NCI-H146 treated with DMSO at 0.1 percent for 48 hours (cell line): ENCODE measurements around the gene RNF183.

Experiments
- DNase-seq: peaks from one replicate; lab custom pipeline; 2025; ENCODE audit not compliant: unreplicated experiment; lab: John Stamatoyannopoulos, UW

The RNF183 gene, protein sequence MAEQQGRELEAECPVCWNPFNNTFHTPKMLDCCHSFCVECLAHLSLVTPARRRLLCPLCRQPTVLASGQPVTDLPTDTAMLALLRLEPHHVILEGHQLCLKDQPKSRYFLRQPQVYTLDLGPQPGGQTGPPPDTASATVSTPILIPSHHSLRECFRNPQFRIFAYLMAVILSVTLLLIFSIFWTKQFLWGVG

DNA sequence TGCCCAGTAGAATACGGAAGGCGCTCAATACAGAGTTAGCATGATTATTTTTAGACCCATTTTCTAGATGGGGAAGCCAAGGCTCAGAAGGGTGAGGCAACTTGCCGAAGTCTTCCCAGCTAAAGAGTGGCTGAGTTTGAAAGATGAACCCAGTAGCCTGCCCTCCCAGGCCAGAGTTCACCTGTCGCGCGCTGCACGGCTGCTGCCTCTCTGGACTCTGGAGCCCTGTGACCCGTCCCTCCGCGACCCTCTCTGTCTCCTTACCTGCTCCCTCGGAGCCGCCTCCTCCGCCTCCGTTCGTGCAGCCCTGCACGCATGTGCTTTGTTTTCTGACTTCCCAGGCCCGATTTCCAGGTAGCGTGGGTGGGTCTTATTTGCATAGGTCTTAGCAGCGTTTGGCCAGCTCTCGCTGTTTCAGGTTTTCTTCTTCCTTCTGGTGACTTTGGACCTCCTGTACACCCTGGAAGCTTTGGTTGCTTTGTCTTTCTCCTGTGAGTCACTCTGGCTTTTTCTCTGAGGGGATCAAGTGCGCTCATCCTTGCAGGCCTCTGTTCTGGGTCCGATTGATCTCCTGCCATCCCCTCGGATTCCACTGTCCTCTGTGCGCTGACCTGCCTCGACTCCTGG is at the start of gene RNF183:
Gene RNF183 (minus strand): TSS at position 585 of the 627 bp plus-strand sequence. CDS start 5,192 bp downstream, outside the sequence.
- DNase-seq: no peak

DNA sequence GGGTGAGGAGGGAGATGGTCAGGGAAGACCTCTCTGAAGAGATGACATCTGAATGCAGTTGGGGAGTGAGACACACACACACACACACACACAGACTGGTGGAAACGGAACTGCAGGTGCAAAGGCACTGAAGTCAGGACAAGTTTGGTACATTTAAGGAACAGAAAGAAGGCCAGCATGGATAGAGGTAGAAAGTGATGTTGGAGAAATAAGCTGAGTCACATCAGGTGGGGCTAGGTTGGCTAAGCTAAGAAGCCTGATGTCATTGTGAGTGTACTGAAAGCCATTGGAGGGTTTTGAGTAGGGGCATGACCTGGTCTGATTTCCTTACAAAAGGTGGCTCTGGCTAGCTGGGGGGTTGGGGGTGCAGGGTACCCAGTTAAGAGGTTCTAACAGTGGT is 49.2 kb upstream of the RNF183 start:
- no peak for DNase-seq

DNA sequence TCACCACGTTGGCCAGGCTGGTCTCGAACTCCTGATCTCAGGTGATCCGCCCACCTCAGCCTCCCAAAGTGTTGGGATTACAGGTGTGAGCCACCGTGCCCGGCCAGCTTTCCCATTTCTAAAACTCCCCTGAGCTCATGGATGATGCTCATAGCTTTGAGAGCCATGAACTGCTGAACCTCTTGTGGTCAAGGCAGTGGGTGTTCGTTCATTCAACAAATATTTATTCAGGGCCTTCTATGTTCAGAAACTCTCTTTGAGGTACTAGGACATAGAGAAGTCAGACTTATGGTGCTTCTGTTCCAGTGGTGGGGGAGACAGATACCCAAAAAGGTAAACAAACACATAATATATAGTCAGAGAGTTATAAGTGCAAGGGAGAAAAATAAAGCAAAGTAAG is 48.8 kb upstream of the RNF183 start:
- DNase-seq: no peak

DNA sequence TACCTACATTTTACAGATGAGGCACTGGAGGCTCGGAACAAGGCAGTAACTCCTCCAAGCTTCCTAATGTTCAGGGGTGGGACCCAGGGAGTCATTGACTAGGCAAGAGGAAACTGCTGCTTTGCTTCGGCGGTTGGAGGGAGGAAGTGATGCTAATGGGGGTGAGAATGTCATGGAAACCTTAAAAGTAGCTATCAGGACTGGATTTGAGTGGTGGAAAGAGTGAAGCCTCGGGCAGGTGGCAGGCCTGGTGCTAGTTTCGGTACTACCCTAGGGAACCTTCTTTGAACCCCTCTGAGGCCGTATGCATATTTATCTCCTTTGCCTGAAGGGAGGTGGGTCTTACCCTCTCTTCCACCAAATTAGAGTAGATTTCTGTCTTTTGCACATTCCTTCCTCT is 47.8 kb upstream of the RNF183 start:
- DNase-seq: no peak

DNA sequence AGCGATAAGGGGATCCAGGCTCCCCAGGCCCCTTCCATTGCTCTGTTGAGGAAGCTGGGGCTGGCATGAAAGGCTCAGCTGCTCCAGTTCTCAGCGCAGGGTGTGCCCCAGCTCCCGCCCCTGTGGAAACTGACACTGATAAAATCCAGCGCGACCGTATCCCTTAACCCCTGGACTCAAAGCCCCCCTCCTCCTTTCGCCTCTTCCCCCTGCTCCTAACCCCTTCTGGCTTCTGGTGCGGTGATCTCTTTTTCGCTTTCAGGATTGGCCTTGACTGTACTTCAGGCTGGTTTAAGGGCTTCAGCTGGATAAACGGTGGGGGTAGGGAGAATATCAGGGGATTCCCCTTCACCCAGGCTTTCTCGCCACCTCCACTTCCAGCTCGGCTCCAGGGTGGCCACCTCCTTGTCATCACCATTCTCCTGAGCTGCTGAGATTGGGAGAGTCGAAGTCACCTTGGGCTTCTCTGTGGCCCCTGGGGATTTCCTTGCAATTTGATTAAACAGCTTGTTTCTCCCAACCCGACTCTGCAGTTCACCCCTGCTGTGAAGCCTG is 47.0 kb upstream of the RNF183 start:
- no peak for DNase-seq

DNA sequence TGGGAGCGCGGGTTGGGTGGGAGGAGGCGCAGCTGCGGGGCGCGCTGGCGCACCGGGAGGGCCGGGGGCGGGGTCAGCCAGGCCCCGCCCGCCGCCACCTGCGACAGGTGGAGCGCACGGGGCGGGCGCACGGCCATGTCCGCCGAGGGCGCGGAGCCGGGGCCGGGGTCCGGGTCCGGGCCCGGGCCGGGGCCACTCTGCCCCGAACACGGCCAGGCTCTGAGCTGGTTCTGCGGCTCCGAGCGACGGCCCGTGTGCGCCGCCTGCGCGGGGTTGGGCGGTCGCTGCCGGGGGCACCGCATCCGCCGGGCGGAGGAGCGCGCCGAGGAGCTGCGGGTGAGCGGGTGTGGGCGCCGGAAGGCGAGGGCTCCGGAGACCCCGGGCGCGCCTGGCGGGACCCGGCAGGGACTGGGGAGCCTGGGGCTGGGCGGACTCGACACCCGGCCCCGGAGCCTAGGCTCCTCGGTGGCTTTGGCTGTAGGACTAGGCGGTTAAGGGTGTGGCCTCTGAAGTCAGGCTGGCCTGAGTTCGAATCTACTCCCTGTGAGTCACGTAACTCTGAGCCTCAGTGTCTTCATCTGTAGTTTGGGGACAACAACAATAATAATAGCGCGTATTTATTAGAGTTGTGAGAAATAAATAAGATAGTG is 46.4 kb upstream of the RNF183 start, which contains the start of gene BSPRY:
Gene BSPRY (plus strand): TSS at position 97 of the 650 bp plus-strand sequence. CDS start 39 bp downstream, at position 136.
- no peak for DNase-seq

DNA sequence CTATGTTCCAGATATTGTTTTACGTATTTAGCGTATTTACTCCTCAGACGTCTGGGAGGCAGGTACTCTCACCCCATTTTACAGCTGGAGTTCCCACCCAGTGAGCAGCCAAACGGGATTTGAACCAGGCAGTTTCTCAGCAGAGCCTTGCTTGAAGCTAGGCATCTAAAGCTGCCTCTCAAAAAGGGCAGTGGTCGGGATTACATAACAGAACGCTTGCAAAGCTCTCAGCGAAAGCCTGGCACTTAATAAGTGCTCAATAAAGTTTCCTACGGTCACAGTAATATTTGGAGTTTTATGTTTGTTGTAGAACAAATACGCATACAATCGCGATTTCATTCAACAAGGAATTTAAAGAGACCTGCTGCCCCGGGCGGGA is 45.9 kb upstream of the RNF183 start:
- no peak for DNase-seq

DNA sequence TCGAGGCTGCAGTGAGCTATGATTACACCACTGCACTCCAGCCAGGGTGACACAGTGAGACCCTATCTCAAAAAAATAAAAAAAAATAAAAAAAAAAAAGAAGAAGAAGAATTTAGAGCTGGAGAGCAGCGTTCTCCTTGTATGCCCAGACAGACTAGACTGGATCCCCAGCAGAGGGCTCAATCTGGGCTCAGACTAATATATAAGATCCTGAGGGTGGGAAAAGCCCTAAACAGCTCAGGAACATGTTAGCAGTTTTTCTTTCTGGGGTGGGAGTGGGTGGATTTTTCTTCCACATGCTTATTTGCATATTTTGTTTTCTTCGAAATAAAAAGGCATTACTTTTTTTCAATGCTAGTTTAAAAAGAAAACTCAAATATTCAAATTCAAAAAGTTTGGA is 45.3 kb upstream of the RNF183 start:
- DNase-seq: no peak

DNA sequence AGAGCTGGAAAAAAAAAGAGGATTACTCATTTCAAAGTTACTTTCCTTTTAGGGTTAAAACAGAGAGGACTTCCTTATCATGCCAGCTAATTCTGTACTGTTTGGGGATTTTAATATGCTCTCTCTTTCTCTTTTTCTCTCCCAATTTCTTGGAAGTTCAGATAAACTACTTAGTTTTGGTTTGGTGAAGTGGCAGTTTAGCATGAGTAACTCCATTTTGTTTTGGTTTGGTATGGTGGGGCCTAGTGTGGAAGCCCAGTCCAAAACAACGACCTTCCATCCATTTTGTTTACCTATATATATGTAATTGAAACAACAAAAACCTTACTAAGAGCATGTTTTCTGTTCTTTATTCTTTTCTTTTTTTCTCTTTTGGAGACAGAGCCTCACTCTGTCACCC is 42.5 kb upstream of the RNF183 start:
- DNase-seq: no peak

DNA sequence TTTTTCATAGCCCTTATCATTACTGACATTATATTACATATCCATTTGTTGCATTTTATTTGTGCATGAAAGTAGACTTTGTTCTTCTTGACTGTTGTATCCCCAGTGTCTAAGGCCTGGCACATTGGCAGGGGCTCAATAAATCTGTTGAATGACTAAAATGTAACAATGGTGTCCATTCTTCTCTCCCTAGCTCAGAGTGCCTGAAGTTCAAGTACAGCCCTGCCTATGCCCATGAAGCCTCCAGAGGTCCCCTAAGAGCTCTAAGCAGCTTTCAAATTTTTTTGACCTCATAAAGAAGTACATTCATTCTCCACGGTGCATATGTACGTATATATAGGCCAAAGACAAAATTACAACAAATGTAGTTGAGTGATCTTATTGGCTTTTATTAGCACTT is 42.0 kb upstream of the RNF183 start:
- no peak for DNase-seq

DNA sequence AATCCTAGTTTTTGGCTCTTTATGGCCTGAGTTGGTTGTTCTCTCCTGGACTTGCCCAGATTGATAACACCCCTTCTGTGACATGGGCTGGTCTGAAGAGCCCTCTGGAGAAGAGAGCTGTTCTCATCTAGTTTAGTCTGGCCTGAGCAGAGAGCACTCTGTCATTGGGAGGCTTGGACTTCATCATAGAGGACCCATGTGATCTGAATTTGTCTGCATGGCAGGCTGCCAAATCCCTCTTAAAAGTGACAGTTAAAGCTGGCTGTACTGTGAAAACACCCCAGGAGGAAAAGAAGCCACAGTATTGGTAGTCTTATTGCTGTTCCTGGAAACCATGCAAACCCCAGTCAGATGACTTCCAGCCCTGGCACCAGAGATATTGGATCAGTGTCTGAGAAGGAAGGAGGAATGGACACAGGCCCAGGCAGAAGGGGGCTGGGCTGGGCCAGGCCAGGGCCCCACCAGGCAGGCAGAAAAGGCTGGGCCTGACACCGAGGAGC is 40.6 kb upstream of the RNF183 start:
- DNase-seq: peak; percentile 15

DNA sequence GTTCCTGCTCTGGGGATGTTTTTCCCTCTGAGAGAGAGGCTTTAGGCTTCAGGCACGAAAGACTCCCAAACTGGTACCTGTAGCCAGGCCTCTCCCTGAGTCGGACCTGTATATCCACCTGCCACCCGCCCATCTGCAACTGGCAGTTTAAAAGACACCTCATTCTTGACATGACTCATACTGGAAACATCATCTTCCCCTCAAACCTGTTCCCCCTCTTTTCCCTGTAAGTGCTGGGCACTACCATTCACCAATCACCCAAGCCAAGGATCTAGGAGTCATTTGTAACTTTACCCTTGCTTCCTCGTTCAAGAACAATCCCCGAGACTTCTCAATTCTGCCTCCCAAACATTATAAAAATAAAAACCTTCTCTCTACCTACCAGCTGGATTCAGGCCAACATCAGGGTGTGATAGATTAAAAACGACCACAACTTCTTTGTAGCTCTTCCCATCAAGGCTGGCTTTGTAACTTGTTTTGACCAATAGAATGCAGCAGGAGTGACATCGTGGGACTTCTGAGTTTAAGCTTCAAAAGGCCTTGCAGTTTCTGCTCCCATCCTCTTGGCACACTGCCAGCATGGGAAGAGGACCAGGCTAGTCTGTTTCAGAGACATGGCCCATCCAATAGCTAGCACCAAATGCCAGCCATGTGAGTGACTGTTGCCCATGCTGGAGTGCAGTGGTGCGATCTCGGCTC is 38.7 kb upstream of the RNF183 start:
- no peak for DNase-seq

DNA sequence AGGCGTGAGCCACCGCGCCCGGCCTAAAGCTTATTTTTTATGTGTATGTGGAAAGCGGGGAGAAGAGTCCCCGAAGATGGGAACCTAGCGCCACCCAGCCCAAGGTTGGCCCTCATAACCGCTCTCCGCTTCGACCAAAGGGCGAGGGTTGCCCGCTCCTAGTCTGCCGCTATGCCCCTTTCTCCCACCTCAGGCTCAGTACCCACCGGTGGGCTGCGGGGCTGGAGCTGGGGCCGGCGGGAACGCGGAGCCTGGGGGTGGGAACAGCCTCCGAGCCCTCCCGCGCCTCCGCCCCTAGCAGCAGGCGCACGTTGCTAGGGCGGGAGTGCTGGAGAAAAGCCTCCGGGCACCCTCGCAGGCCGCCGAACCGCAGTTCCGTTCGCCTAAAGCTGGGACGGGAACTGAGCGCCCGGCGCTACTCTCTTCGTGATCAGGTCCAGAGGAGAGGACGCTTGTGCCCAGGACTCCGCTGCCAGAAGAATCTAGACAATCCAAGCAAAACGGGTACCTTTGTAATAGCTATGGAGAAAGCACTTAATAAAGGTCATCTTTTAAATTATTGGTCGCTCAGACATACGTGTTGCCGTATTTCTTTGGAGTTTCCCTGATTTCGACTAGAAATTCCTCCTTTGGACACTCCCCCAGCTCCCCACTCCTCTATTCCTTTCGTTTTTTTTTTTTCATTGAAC is 37.0 kb upstream of the RNF183 start, which contains the start of gene WDR31:
Gene WDR31 (minus strand): TSS at position 265 of the 689 bp plus-strand sequence. CDS start 8,253 bp downstream, outside the sequence.
- peak; percentile 53 for DNase-seq

DNA sequence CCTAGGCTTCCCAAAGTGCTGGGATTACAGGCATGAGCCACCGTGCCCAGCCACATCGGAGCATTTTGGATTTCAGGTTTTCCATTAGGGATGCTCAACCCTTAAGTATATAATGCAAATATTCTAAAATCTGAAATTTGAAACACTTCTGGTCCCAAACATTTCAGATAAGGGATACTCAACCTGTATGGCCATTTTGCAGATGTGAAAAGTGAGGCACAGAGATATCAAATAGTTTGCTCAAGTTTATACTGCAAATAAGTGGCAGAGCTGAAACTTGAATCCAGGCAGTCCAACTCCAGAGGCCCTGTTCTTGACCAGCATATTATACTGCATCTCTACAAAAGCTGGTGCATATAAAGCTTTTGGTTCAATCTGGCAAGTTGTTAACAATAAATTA is 34.5 kb upstream of the RNF183 start:
- no peak for DNase-seq

DNA sequence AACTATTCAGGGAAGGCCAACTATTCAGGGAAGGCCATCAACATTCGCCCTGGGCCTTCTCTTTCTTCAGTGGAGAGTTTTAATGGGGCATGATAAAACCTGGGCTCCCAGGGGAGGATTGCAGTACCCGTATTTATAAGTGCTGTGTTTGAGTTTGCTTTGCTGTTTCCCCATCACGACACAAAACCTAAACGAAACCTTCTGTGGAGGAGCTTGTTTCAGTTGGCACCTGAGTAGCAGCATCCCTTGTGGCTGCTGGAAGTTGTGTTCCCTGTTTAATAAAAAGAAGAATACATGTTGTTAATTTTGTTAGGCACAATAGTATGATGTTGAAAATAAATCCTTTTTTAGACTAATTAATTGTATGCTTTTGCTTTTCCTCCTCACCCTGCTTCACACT is 28.6 kb upstream of the RNF183 start:
- DNase-seq: no peak

DNA sequence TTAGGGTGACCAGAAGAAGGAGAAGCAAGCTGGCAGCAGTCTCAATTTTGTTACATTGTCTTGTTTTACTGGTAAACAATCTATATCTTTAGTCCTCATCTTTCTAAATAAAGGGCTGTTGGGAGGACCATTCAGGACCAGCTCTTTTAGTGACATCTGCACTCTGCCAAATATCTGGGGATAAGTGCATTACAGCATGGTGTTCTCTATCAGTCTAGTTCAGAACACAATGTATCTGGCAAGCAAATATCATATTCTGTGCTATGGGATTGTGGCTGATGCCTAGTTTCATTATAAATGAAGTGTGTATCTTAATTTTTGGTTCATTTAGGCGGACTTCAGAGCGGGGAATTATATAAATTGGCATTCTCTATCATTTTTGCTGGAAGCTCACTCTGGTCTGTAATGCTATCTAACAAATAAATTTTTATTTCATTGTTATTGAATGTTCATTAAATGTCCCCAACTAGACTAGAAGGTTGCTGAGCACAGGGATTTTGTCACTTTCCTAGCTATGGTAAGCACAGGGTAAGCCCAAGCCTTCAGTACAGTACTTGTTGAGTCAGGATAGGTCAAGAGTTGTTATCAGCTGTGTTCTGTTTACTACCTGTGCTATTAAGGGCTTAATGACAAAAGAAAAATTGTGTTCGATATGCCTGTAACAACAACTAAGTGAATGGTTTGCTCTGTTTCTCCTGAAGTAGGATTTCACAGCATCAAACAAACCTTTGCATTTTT is 25.0 kb upstream of the RNF183 start:
- no peak for DNase-seq

DNA sequence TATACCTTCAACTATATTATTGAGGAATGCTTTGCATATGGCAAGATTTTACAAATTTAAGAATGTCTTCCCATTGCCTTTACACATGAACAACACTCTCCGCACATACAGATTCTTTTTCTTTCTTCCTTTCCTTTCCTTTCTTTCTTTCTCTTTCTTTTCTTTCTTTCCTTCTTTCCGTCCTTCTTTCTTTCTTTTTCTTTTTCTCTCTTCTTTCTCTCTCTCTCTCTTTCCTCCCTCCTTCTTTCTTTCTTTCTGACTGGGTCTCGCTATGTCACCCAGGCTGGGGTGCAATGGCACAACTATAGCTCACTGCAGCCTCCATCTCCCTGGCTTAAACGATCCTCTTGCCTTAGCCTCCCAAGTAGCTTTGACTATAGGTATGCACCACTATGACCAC is 23.1 kb upstream of the RNF183 start:
- DNase-seq: no peak

DNA sequence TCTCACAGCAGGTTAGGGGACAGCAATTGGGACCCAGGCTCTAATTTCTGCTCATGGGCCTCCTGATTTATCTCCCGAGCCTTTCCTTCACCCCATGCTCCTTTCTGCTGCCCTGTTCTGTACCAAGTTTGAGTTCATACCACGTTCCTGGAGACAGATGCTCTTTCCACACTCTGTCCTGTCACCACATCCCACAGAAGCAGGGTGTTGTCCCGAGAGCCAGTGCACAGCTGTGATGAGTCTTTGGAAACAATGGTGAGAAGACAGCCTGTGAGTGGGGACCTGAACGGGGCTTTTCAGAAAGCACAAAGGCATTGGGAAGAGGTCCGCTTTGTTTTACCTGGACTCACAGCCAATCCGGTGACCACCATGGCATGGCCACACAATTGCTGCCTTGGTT is 19.5 kb upstream of the RNF183 start:
- DNase-seq: no peak

DNA sequence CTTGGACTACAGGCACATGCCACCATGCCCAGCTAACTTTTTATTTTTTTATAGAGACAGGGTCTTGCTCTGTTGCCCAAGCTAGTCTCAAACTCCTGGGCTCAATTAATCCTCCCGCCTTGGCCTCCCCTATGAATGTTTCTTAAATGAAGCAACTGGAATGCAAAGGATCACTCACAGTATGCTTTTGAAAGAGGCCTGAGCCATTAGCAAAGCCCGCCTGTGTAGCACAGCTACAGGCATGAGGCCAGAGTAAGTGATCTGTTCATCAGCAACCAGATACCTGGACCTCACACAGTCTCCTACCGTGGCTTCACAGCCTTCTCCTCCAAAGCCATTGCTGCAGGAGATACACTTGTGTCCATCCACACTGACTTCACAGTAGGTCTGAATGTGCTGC is 16.9 kb upstream of the RNF183 start:
- DNase-seq: no peak

DNA sequence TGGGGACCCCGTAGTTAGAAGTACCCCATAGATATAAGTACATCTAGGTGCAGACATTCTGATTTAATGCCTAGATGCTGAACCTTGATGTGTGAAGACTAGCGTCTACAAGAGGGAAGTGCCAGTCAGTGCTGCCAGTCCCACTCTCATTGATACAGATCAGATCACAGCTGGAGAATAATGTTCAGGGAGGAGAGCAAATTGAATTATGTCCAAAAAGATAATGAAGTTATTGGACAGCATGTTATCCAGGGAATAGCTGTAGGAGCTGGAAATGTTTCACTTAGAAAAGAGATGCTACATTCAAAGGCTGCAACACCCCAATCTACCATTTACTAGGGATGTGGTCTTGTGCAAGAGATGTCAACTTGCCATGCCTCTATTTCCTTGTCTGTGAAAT is 15.9 kb upstream of the RNF183 start:
- no peak for DNase-seq
